Activated T-helper 1 cell treated with Interleukin-2 at 50 U/mL for 16 hours (primary cell): ENCODE data around the gene SEC22B.
"Not testable (repeated sequence)": the region's sequence is repeated elsewhere in the genome, so short reads cannot be mapped to it uniquely, and the experiment has no call there.

Experiments
- DNase-seq: peaks from one replicate; pipeline ENCODE4 v3.0.0-alpha.2; 2020; ENCODE audit warnings: low read depth

The SEC22B gene

DNA sequence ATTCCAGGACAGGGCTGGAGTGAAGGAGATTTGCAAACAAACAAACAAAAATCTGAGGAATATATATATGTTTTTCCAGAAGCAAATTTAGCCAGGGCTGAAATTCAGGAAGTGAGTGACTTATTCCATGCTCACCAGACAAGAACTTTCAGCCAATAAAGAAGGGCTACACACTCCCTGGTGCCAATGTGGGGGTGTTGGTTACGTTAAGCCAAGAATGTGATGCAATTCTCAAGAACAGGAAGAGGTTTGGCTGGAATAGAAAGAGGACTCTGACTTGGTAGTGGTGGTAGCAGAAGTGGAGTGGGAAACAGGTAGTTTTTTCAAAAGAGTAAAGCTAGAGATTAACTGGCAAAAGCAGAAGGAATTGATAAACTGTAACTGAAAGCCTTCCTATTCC lies 31.7 kb downstream of the SEC22B start:
- not testable (repeated sequence) for DNase-seq

DNA sequence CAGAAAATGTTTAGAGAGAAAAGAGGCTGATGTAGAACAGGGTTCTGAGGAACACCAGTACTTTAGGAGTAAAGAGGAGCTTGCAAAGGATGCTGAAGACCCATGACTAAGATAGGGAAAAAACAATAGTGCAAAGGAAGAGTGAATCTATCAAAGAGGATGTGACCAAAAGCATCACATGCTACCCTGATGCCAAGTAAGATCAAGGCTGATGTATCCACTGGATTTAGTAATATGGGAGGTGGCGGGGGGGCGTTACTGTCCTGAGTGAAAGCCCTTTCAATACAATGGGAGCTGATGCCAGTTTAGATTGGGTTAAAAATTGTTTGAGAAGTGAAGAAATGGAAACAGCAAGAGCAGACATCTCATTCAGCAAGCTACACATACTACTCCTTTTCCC lies 32.2 kb downstream of the SEC22B start:
- DNase-seq = not testable (repeated sequence)

DNA sequence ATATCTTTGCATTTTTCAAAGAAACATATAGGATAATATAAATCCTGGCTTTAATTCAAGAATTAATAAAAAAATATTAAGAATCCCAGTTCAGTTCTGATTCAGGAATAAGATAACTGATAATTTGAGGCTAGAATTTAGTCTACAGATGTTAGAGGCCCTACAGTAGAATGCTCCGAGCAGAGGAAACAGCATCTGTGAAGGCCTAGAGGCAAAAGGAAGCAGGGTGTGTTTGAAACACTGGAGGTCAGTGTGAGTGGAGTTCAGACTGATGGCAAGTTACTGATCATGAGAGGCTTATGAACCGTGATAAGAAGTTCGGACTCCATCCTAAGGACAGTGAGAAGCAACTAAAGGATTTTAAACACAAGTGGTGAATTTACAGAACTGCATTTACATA lies 33.0 kb downstream of the SEC22B start:
- DNase-seq = not testable (repeated sequence)

DNA sequence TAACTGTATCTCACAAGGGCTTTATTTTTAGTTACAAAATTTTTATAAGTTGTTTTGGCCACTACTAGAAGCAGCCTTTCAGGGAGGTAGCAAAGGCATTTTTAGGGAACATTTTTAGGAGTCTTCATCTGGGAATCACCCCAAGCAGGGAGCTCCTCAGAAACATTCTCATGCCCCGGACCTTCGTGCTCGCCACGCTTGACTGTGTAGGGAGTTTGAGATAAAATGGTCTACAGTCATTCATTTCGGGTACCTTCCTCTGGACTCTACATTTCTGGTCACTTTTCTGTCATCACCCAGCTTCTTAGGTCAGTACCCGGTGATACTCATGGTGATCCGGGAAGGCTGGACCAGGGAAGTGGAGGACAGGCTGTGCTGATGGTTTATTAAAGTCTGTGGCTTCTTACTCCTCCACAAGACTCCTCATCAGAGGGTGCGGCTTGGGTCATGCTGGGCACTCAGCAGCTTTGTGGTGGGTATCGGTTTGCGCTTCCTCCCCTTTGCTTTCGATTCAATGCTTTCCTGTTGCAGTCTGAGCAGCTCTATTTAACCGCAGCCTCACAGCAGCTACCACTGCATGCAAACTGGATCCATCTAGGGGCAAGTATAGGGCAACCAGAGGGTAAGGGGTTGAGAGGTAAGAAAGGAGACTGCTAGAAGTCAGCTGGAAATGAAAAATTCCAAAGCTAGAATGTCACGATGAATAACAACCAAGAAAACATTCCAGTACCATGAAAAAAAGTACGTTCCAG lies 33.6 kb downstream of the SEC22B start:
- DNase-seq = peak; percentile 28

DNA sequence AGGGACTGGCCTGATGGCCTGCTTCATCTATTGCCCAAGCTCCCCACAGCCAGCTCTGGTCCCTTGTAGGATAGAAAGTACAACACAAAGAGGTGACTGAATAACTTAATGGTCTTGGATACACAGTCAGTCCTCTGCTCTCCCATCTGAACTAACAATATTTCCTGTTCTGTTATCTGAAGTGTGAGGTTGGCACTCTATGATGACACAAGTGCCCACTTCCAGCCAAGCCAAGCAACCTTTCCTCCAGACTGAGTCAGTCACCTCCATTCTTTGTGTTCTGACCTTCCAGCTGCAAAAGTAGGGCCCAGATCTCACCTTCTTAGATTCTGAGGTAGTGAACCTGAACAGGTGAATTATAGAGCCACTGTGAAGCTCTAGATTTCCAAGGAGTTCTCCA lies 34.5 kb downstream of the SEC22B start:
- not testable (repeated sequence) for DNase-seq

DNA sequence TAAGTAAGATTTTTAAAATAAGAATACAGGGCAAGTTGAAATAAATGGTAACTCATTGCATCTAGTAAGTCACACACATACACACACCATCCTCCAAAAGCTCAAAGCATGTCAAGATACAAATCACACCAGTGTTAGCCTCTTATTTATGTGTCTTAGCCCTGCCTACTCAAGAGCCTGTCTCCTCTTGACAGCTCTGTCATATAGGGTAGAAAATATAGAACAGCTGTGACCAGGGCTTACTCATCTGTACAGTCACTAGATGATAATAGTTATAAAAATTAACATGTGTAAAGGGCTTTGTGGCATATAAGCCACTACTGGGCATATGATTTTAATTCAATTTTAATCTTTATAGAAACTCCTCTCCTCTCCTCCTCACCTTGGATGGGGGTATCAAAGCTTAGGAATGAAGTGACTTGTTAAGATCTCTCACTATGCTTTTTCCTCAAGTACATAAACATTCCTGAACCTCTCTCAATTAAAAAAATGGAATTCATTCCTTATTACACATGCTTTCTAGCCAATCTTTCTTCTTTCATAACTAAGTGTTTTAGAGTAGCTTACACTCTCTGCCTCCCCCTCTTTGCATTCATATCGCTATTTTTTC lies 35.6 kb downstream of the SEC22B start:
- not testable (repeated sequence) for DNase-seq

DNA sequence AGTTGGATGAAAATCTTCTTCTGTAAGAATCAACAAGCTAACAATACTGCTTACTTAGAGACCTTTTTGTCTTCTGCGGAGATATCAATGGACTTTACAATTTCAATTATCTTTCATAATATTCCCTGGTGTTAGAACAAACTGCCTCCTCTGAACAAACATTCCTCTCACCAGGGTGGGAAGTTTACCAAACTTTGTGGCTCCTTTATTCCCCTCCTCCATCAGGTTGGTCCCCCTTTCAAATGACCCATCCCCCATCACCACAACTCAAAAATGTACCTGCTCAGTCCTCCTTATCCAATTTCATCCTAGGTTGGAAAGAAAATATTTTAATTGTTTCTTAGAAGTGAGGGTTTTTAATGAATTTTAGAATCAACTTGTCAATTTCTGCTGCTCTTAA lies 40.2 kb downstream of the SEC22B start:
- not testable (repeated sequence) for DNase-seq

DNA sequence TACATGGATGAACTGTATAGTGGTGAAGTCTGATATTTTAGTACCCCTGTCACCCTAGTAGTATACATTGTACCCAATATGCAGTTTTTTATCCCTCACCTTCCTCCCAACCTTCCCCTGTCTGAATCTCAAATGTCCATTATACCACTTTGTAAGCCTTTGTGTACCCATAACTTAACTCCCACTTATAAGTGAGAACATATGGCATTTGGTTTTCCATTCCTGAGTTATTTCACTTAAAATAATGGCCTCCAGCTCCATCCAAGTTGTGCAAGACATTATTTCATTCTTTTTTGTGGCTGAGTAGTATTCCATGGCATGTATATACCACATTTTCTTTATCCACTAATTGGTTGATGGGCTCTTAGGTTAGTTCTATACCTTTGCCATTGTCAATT lies 42.4 kb downstream of the SEC22B start:
- DNase-seq = not testable (repeated sequence)

DNA sequence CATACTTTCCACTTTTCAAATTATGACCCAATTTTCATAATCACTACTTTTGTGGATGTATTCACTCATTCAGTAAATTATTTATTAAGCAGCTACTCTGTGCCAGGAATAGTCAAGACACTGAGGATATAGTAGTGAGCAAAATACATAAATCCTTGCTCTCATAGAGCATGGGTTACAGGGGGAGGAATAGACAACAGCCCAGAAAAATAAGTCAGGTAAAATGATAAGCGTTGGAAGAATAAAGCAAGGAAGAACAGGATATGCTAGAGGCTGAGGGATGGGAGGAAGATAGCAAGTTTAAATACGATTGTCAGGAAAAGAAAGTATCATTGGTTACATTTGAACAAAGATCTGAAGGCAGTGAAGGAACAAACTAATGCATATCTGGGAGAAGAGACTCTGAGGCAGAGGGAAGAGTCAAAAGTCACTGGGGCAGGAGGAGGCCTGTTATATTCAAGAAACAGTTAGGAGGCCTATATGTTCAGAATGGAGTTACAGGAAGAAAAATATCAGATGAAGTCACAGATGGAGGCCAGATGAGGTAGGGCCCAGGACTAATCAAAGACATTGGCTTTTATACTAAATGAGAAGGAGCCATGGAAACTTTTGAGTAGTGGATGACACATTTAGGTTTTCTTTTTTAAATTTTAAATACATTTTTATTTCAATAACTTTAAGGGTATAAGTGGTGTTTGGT lies 42.9 kb downstream of the SEC22B start:
- no peak for DNase-seq

DNA sequence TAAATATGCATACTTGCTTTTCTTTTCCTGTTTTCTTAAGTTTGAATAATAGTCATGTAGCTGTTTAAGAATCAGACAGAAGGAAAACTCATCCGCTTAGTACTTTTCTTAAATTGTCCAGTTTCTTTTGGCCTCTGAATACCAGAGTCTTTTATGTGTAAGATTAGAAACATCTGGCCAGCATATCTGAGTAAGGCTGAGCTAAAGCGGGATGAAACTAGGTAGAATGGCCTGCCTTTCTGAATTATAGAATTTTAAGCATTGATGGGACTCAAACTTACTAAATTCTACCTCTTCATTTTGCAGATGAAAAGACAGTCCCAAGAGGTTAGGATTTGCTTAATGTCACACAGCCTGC lies 43.9 kb downstream of the SEC22B start:
- DNase-seq = not testable (repeated sequence)

DNA sequence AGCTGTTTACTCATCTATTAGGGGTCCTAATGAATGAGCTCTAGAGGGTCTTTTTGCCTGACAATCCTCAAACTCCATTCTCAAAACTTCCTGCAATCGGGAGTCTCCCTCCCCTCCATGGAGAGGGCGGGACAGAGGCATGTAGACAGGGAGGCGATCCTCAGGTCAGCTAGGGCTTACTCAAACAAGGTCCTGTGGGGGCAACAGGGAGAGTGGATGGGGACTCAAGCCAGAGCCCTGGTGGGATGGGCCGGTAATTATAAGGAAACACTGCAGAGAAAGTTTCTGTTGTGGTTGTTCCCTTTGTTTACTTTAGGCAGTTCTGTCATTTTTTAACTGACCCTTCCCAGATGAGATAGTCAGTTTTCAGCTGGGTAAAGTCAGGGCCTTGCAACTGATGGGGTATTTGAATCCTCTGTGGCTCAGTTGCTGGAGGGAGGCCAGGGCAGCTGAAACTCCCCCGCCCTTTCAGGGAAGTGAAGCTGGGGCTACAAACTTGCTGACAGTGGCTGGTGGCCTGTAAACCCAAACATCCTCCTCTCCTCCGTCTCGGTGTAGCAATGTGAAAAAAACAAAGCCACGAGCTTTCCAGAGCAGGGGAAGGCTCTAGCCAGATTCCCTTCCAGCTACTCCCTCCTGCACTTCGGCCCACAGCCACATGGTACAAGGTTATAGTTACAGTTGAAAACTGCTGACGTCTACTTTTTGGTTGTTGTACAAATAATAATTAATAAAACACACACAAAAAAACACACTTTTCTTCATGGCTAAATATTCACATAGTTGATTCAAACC lies 44.5 kb downstream of the SEC22B start:
- DNase-seq = not testable (repeated sequence)

DNA sequence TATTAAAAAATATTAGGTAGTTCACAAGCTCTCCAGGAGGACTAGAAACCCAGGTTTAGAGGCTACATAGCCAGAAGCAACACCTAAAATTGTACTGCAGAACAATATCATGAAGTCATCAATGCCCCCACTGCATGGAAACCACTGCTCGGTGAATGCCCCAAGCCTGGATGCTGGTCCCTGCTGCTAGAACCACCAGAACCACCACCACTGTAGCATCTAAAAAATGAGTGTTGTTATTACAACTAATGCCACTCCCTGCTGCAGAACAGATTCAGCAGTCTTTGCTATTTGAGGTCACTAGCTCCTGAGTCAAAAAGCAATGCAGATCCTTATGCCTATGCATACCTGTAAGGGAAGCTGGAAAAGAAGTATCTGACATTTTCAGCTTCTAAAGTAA lies 48.4 kb downstream of the SEC22B start:
- not testable (repeated sequence) for DNase-seq

DNA sequence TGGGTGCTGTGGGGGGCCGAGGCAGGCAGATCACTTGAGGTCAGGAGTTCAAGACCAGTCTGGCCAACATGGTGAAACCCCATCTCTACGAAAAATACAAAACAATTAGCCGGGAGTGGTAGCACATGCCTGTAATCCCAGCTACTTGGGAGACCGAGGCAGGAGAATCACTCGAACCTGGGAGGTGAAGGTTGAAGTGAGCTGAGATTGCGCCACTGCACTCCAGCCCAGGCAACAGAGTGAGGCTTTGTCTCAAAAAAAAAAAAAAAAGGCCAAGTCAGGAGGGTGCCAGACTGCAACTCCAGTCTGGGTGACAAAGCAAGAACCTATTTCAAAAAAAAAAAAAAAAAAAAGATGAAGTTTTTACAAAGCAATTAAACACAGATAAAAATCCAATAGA lies 50.1 kb downstream of the SEC22B start:
- not testable (repeated sequence) for DNase-seq

DNA sequence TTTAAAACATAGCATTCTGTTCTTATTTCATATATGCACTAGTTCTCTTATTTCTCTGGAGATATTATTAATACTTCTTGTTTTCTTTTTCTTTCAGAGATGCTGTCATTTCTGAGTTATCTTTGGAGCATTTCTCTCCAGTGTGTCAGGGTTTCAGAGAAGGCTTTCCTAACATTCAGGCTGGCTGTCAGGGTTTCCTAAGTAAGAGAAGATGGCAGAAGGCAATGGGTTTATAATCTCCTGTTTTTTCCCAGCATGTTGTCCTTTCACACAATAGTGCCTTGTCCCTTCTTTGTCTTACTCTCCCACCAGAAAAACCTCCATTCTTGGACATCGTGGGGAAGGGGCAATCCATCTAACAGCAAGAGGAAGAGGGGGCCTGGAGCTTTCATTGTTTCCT lies 51.7 kb downstream of the SEC22B start:
- DNase-seq = not testable (repeated sequence)

DNA sequence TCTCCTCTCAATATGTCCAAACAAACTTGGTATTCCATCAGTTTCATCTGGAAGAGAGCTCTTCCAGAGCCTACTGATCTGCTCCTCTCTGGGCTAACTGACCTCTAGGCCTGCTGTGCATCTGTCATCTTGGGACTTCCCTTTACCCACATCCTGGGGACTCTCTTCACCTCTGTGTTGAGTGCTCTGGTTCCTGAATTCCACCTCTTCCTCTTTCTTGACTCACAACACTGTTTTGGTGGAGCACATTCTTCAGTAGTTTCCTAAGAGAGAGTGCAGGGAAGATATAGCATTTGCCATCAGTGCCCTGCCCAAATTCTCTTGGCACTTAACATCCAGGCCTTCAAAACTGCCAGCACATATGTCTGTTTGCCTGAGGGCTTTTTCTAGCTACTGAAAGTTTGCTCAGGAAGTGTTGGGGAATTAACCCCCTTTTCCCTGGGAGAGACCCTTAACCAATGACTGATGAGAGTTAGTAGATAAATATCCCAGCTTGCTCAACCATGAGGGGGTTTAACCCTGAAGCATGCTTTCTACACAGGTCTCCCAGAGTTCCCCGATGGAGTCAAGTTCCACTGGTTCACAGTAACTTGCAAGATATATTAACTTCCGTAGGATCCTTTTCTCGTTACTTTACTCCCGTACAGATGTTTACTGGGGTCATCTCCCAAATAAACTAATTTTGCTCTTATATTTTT lies 52.4 kb downstream of the SEC22B start:
- DNase-seq = not testable (repeated sequence)

DNA sequence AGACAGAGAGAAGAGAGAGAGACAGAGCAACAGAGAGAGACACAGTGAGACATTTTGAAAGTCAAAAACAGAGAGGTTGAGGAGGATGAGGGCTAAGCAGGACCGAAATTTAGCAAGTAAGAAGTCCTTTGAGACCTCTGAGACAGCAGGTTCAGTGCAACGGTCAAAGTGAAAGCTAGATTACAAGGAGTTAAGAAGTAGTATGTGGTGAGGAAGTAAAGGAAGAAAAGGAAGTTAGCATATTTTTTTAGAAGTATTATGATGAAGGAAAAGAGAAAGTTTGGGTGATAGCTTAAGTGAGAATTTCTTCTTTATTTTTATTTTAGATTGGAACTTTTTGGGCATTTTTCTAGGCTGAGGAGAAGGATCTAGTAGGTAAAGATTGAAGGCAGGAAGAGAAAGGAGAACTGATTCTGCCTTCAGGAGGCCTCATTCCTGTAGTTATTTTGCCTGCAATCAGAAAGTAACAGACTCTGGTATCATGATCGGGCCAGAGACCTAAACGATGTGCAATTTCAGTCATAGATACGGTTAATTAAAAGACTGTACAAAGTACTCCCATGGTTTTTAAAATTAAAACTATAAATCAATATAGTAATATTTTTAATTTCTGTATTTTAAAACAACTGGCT lies 53.9 kb downstream of the SEC22B start:
- not testable (repeated sequence) for DNase-seq

DNA sequence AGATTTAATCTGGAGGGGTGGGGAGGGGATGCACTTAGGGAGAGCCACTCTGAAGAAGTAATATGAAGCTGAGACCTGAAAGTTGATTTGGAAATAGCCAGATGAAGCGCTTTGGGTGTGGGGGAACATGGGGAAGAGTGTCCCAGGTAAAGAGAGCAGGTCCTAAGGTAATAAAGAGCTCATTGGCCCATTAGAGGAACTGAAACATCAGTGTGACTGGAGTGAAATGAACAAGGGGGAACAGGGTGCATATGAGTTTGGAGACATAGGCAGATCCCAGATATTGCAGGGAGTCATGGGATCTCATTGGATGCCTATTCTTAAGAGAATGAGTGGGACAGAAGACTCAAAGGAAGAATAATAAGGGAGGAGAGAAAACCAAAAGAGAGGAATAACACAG lies 54.5 kb downstream of the SEC22B start:
- DNase-seq = not testable (repeated sequence)

DNA sequence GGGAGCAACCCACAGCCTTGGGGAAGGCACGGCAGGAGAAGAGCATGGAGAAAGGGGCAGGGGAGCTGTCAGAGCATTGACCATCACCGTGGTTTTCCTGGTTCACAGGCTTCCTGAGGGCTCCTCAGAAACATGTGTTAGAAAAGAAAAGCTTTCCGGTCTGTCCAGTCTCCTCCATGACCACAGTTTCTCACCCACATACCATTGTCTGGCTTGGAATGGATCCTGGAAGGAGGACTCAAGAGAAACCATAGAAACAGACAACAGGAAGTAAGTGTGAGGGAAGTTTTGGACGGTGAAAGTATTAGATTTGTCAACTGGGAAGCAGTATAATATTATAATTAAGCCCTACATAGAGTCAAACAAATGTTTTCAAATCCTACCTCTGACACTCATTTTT lies 55.8 kb downstream of the SEC22B start:
- not testable (repeated sequence) for DNase-seq

DNA sequence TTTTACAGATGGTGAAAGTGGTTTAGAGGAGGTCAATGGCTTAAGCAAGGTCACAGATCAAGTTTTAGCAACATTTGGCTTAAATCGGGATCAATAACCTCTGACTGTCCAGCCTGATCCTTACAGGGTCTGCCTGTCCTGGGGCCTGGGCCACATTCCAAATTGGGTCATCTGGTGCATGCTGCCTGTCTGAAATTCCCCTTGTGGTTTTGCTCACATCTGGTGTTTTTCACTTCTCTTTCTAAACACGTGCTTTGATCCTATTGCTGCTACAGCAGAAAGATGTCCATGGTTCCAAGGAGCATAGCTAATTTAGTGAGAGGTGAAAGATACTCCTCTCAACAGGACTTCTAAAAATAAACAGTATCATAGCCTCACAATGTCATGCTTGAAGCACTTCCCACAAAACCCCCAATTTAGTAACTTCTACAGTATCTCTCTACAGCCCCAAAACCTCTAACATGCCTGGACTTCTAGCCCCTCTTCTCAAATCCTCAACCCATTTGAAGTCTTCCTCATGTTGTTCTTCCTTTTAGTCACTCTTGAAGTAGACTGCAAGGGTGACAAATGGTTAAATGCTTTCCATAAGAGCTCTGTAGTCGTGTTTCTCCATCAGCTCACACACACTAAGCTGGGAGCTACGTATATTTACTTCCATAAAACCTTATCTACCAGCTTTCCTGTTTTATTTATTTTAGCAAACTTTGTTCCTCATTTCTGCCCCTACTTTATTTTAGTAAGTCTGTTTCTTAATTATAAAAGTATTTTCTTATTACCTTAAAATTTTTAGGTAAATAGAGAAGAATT lies 58.7 kb downstream of the SEC22B start:
- DNase-seq = not testable (repeated sequence)

DNA sequence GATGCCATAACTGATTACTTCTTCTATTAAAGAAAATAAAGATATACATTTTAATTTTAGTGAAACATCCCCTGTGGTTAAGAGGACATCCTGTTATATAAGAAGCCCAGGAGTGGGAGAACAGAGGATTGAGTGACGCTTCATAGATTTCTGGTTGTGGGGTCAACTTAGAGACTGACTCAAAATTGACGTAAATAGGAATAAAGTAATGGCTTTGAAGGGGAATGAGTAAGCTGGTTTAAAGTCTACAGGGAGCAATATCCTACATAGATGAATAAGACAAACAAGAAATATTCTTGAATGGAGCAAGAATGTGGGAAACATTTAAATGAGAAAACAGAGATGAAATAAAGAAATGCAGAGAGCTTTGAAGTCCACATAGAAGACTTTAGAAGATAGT lies 60.2 kb downstream of the SEC22B start:
- not testable (repeated sequence) for DNase-seq
